Thyroid gland (tissue), 4 donors: ENCODE data around the gene REPS1. TPM values are rescaled to one million over a fixed set of nuclear protein-coding genes. Genes with fewer than 3 reads are reported as not detected.

Source experiments
- DNase-seq, 2 donors: peaks; one replicate each; pipeline ENCODE4 v3.0.0-alpha.2; 2019
- H3K27ac ChIP-seq, 3 donors: fragments of 200-600 bp; sonication (generic); 1 replicate in 2 of 3; 2 replicates in 1 of 3; pipeline ENCODE4 v1.5.1; 2016 to 2019; ENCODE audit warnings: mild to moderate bottlenecking in 1 of 3, moderate library complexity in 1 of 3
- H3K27me3 ChIP-seq: fragments of 200-600 bp; sonication (generic); one replicate; pipeline ENCODE4 v1.5.1; 2019
- H3K36me3 ChIP-seq, 2 donors: fragments of 200-600 bp; sonication (generic); one replicate each; pipeline ENCODE4 v1.5.1; 2016 to 2019
- H3K4me1 ChIP-seq, 2 donors: fragments of 200-600 bp; sonication (generic); one replicate each; pipeline ENCODE4 v1.5.1; 2017 to 2019
- H3K4me3 ChIP-seq, 3 donors: fragments of 200-600 bp; sonication (generic); replicated peaks in 1 of 3; 1 replicate in 2 of 3; 2 replicates in 1 of 3; pipeline ENCODE4 v1.5.1; 2016; ENCODE audit warnings: mild to moderate bottlenecking in 1 of 3
- H3K9me3 ChIP-seq: fragments of 200-600 bp; sonication (generic); one replicate; pipeline ENCODE4 v1.5.1; 2017
- CTCF ChIP-seq, 6 experiments: fragments of 200-600 bp in 3 of 6; fragments of 450-650 bp in 3 of 6; sonication (generic) in 3 of 6; IDR thresholded peaks; one replicate each; pipeline ENCODE4 v1.5.1; 2016 to 2019; ENCODE audit warnings: antibody characterized with exemption in 6 of 6, mild to moderate bottlenecking in 2 of 6, inconsistent platforms in 1 of 6, moderate library complexity in 1 of 6
- POLR2A ChIP-seq, 2 donors: fragments of 450-650 bp; IDR thresholded peaks; one replicate each; pipeline ENCODE4 v1.6.1; 2017; ENCODE audit warnings: antibody characterized with exemption in 2 of 2, mild to moderate bottlenecking in 2 of 2, moderate library complexity in 1 of 2
- WGBS, 2 donors: methylation state at CpG; one replicate each; pipeline ENCODE4 v1.1.5; 2017; 5-methylcytosine and 5-hydroxymethylcytosine counted together
- intact Hi-C: fragments of 100-400 bp; cut with DNase I; formaldehyde crosslinking; loops from one replicate; pipeline ENCODE4 v1.15.1; 2023
- total RNA-seq, 4 donors: library from RNA; depleted of rRNA; stranded (reverse); fragments of >200 nt; gene quantifications; one replicate each; pipeline ENCODE4 v1.2.3, GENCODE V29; 2016

The REPS1 gene
- total RNA-seq, 4 donors from 2014 or later, result 51.5 to 93.9 (median 66.1) TPM

- H3K27me3 ChIP-seq, result no peaks in the 10 kb centered on the region
- H3K9me3 ChIP-seq, result no peaks in the 10 kb centered on the region
- no peak overlapping the region for H3K27ac ChIP-seq
- no peak for DNase-seq
- intact Hi-C loops, result no loop called here
- WGBS, 2 donors, result 95 to 96% methylated on average over 4 of the region's 4 CpGs
- no peak overlapping the region for H3K4me3 ChIP-seq
- peaks cover 1 to 4% of the 10 kb centered on the region in 2 donors for H3K4me1 ChIP-seq
- no peak for TF ChIP-seq CTCF (IDR thresholded peaks at IDR 0.05)
- TF ChIP-seq POLR2A (IDR thresholded peaks at IDR 0.05), result no peak
- no peaks in the 10 kb centered on the region for H3K36me3 ChIP-seq
Observed at GRCh38 chr6:138965291-138965874, 22.7 kb downstream of the REPS1 start.

- Histone ChIP-seq H3K27ac (no peak overlapping the region), H3K27me3 (no peaks in the 10 kb centered on the region), H3K36me3 (no peaks in the 10 kb centered on the region), H3K4me3 (no peak overlapping the region), H3K9me3 (no peaks in the 10 kb centered on the region), H3K4me1 (peaks cover 0 to 4% of the 10 kb centered on the region in 2 donors)
- WGBS, 2 donors, result 95 to 99% methylated on average over 1 of the region's 1 CpG
- TF ChIP-seq CTCF (IDR thresholded peaks at IDR 0.05), result no peak
- TF ChIP-seq POLR2A (IDR thresholded peaks at IDR 0.05), result no peak
- intact Hi-C loops, result no loop called here
- DNase-seq, result no peak
Observed at GRCh38 chr6:138964012-138964411, 24.0 kb downstream of the REPS1 start.

- H3K27ac ChIP-seq, result no peak overlapping the region
- WGBS, 2 donors, result 29 to 43% methylated on average over 3 of the region's 3 CpGs
Observed at GRCh38 chr6:138963531-138963930, 24.5 kb downstream of the REPS1 start.

GRCh38 chr6:138963119-138963518 lies 24.9 kb downstream of the REPS1 start:
- no peaks in the 10 kb centered on the region for H3K27me3 ChIP-seq
- no peaks in the 10 kb centered on the region for H3K9me3 ChIP-seq
- no peak overlapping the region for H3K27ac ChIP-seq
- H3K4me1 ChIP-seq, result peaks cover 0 to 4% of the 10 kb centered on the region in 2 donors
- H3K4me3 ChIP-seq, result no peak overlapping the region
- WGBS, 2 donors, result 95 to 98% methylated on average over 3 of the region's 3 CpGs
- no peaks in the 10 kb centered on the region for H3K36me3 ChIP-seq
- intact Hi-C loops, result no loop called here
- no peak for DNase-seq
- TF ChIP-seq POLR2A (IDR thresholded peaks at IDR 0.05), result no peak
- no peak for TF ChIP-seq CTCF (IDR thresholded peaks at IDR 0.05)

More at GRCh38 chr6:138963531-138963930, 24.5 kb downstream of the REPS1 start:
- H3K36me3 ChIP-seq, result no peaks in the 10 kb centered on the region
- DNase-seq, result peak; percentile 30 to 33
- no peaks in the 10 kb centered on the region for H3K27me3 ChIP-seq
- H3K9me3 ChIP-seq, result no peaks in the 10 kb centered on the region
- no peak overlapping the region for H3K4me3 ChIP-seq
- intact Hi-C loops, result no loop called here
- TF ChIP-seq CTCF (IDR thresholded peaks at IDR 0.05), result no peak
- TF ChIP-seq POLR2A (IDR thresholded peaks at IDR 0.05), result no peak
- peaks cover 0 to 4% of the 10 kb centered on the region in 2 donors for H3K4me1 ChIP-seq

- H3K4me3 ChIP-seq, result no peak overlapping the region
- intact Hi-C loops, result no loop called here
- 91 to 93% methylated on average over 3 of the region's 3 CpGs for WGBS, 2 donors
- H3K4me1 ChIP-seq, result peaks cover 0 to 4% of the 10 kb centered on the region in 2 donors
- no peak overlapping the region for H3K27ac ChIP-seq
- no peaks in the 10 kb centered on the region for H3K9me3 ChIP-seq
- H3K27me3 ChIP-seq, result no peaks in the 10 kb centered on the region
- TF ChIP-seq CTCF (IDR thresholded peaks at IDR 0.05) (no peak), POLR2A (IDR thresholded peaks at IDR 0.05) (no peak)
- no peak for DNase-seq
- H3K36me3 ChIP-seq, result no peaks in the 10 kb centered on the region
Observed at GRCh38 chr6:138959521-138959920, 28.5 kb downstream of the REPS1 start.
